OCI-LY3 (cell line): Measurements from ENCODE around the gene FAM228B.

Experiments used
- H2AFZ ChIP-seq: fragments of 200-600, 300-600 bp; shearing (Covaris generic); 2 replicates; pipeline ENCODE4 v1.6.0; 2014; ENCODE audit warnings: antibody characterized with exemption, low read depth, low read length
- H3K27ac ChIP-seq: fragments of 200-600, 300-600 bp; sonication (generic); 2 replicates; pipeline ENCODE4 v1.5.1; 2014; ENCODE audit warnings: mild to moderate bottlenecking, low read length, moderate library complexity, mixed read lengths
- H3K27me3 ChIP-seq: fragments of 200-600, 300-600 bp; sonication (generic); 2 replicates; pipeline ENCODE4 v1.6.1; 2014; ENCODE audit warnings: low read depth, low read length, mixed read lengths
- H3K36me3 ChIP-seq: fragments of 200-600, 300-600 bp; sonication (generic); replicated peaks from 2 replicates; pipeline ENCODE3; 2014; ENCODE audit warnings: low read depth, low read length, mixed read lengths
- H3K4me1 ChIP-seq: fragments of 300-600, 200-600 bp; sonication (generic); 2 replicates; pipeline ENCODE4 v1.6.1; 2014; ENCODE audit warnings: low read length, mixed read lengths
- H3K4me2 ChIP-seq: fragments of 200-600, 300-600 bp; sonication (generic); 2 replicates; pipeline ENCODE4 v1.6.1; 2014; ENCODE audit warnings: low read length, mixed read lengths
- H3K4me3 ChIP-seq: fragments of 300-600, 200-600 bp; sonication (generic); 2 replicates; pipeline ENCODE4 v1.5.1; 2014; ENCODE audit warnings: antibody characterized with exemption, mild to moderate bottlenecking, low read length, moderate library complexity
- H3K79me2 ChIP-seq: fragments of 300-600, 200-600 bp; shearing (Covaris generic); 2 replicates; pipeline ENCODE4 v1.6.1; 2014; ENCODE audit warnings: mild to moderate bottlenecking, low read length, mixed read lengths
- H3K9ac ChIP-seq: fragments of 300-600, 200-600 bp; shearing (Covaris generic); 2 replicates; pipeline ENCODE4 v1.6.0; 2014; ENCODE audit warnings: mild to moderate bottlenecking, low read length, moderate library complexity
- H3K9me3 ChIP-seq: fragments of 200-600, 300-600 bp; shearing (Covaris generic); 2 replicates; pipeline ENCODE4 v1.6.1; 2014; ENCODE audit warnings: low read length, mixed read lengths; ENCODE audit not compliant: insufficient read depth
- H4K20me1 ChIP-seq: fragments of 200-600, 300-600 bp; sonication (generic); 2 replicates; pipeline ENCODE4 v1.6.1; 2016; ENCODE audit warnings: low read length, mixed read lengths; ENCODE audit not compliant: insufficient read depth
- CTCF ChIP-seq: fragments of 200-600, 300-600 bp; sonication (generic); IDR thresholded peaks from 2 replicates; pipeline ENCODE4 v1.5.1; 2014; ENCODE audit warnings: antibody characterized with exemption, low read length, low read depth
- EZH2phosphoT487 ChIP-seq: fragments of 200-600 bp; shearing (Covaris generic); IDR thresholded peaks from 2 replicates; pipeline ENCODE4 v1.6.1; 2018; ENCODE audit warnings: antibody characterized with exemption, mixed run types, low read depth

Gene FAM228B

GRCh38 chr2:24179683-24180082 is 56.4 kb downstream of the FAM228B start:
- Histone ChIP-seq H3K4me3 (no peak overlapping the region), H3K9me3 (no peaks in the 10 kb centered on the region), H3K36me3 (no peaks in the 10 kb centered on the region), H4K20me1 (no peaks in the 10 kb centered on the region), H3K27ac (no peak overlapping the region), H2AFZ (no peak overlapping the region), H3K79me2 (no peaks in the 10 kb centered on the region), H3K4me1 (no peaks in the 10 kb centered on the region), H3K9ac (no peak overlapping the region), H3K27me3 (no peaks in the 10 kb centered on the region), H3K4me2 (no peak overlapping the region)
- TF ChIP-seq CTCF = no peak
- TF ChIP-seq EZH2phosphoT487 = no peak

GRCh38 chr2:24181849-24182248 is 58.6 kb downstream of the FAM228B start:
- H3K27me3 ChIP-seq = no peaks in the 10 kb centered on the region
- 0 out of 2 replicates have a peak overlapping the region, but pooled peaks have one; percentile 5 for H3K4me2 ChIP-seq
- no peak overlapping the region for H3K4me3 ChIP-seq
- no peak overlapping the region for H3K9ac ChIP-seq
- H4K20me1 ChIP-seq = no peaks in the 10 kb centered on the region
- no peaks in the 10 kb centered on the region for H3K36me3 ChIP-seq
- H3K4me1 ChIP-seq = no peaks in the 10 kb centered on the region
- TF ChIP-seq EZH2phosphoT487 (no peak), CTCF (no peak)
- no peaks in the 10 kb centered on the region for H3K9me3 ChIP-seq
- H3K27ac ChIP-seq = no peak overlapping the region
- no peak overlapping the region for H2AFZ ChIP-seq
- H3K79me2 ChIP-seq = no peaks in the 10 kb centered on the region

- Histone ChIP-seq H4K20me1 (no peaks in the 10 kb centered on the region), H3K4me1 (no peaks in the 10 kb centered on the region), H3K27ac (no peak overlapping the region), H3K9me3 (no peaks in the 10 kb centered on the region), H3K79me2 (no peaks in the 10 kb centered on the region), H3K36me3 (no peaks in the 10 kb centered on the region), H3K4me3 (no peak overlapping the region), H3K27me3 (no peaks in the 10 kb centered on the region), H2AFZ (no peak overlapping the region), H3K4me2 (no peak overlapping the region), H3K9ac (no peak overlapping the region)
- TF ChIP-seq CTCF (no peak), EZH2phosphoT487 (no peak)
These were observed 59.2 kb downstream of the FAM228B start for GRCh38 chr2:24182507-24182906.

GRCh38 chr2:24183366-24184069 is 60.2 kb downstream of the FAM228B start:
- TF ChIP-seq EZH2phosphoT487 = no peak
- no peak for TF ChIP-seq CTCF

More at GRCh38 chr2:24183366-24184069, 60.2 kb downstream of the FAM228B start:
- no peak overlapping the region for H3K27ac ChIP-seq
- no peaks in the 10 kb centered on the region for H3K4me1 ChIP-seq
- H2AFZ ChIP-seq = no peak overlapping the region
- H3K9ac ChIP-seq = no peak overlapping the region
- no peaks in the 10 kb centered on the region for H3K36me3 ChIP-seq
- no peak overlapping the region for H3K4me3 ChIP-seq
- H3K4me2 ChIP-seq = no peak overlapping the region
- no peaks in the 10 kb centered on the region for H4K20me1 ChIP-seq
- no peaks in the 10 kb centered on the region for H3K9me3 ChIP-seq
- no peaks in the 10 kb centered on the region for H3K79me2 ChIP-seq
- H3K27me3 ChIP-seq = no peaks in the 10 kb centered on the region
